GM19023 (cell line): ENCODE data around the gene DHRS12.

ENCODE experiments used
- ATAC-seq: cut with Tn5 transposase; IDR thresholded peaks from one replicate; pipeline ENCODE4 v1.9.1; 2021; ENCODE audit warnings: mild to moderate bottlenecking, moderate library complexity; ENCODE audit not compliant: unreplicated experiment

Gene DHRS12

DNA sequence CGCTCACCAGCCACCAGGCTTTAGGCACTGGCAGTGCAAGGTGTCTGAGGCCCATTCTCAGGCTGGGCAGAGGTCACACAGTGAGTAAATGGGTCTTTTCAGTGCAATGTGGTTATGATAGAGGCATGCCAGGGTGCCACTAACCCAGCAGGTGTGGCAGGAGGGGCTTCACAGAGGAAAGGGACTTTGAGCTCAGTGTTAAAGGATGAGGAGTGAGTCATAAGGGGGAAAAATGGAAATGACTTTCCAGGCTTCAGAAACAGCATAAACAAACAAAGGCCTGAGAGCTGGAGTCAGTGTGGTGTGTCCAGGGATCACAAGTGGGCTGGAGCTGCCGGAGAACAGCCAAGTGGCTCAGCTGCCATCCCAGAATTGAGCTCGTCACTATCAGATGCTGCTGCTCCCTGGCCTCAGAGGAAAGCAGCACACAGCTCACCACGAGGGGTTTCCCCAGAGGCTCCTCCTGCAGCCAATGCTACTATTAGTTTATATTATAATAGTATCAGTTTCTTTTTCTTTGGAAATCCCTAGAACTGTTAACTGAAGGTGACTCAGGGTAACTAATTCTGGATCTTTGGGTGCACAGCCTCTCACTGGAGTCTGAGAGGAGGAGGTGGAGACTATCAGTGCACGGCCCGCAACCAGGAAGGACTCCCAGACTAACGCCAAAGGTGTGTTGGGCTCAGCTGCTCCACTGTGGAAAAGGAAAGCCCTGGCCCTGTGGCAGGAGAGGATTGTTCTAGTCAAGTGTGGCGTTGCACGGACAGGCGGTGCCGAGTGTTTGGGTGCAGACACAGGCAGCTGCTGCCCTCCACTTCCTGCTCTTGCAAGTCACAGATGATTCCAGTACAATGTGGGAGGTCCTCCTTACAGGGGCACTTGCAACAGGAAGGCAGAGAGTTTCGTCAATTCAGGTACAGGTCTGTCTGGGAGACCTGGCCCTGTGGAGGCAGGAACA, 39.5 kb downstream of the DHRS12 start:
- ATAC-seq, result peak; percentile 79

DNA sequence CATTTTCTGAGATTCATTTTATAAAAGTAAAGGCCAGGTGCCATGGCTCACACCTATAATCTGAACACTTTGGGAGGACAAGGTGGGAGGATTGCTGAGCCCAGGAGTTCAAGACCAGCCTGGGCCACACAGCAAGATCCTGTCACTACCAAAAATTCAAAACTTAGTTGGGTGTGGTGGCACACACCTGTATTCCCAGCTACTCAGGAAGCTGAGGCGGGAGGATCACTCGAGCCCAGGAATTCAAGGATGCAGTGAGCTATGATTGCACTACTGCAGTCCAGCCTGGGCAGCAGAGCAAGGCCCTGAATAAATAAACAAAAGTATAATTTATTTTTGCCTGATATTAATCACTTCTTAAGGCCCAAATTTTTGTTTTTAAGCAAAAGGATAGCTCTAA, 40.5 kb downstream of the DHRS12 start:
- ATAC-seq, result no peak

DNA sequence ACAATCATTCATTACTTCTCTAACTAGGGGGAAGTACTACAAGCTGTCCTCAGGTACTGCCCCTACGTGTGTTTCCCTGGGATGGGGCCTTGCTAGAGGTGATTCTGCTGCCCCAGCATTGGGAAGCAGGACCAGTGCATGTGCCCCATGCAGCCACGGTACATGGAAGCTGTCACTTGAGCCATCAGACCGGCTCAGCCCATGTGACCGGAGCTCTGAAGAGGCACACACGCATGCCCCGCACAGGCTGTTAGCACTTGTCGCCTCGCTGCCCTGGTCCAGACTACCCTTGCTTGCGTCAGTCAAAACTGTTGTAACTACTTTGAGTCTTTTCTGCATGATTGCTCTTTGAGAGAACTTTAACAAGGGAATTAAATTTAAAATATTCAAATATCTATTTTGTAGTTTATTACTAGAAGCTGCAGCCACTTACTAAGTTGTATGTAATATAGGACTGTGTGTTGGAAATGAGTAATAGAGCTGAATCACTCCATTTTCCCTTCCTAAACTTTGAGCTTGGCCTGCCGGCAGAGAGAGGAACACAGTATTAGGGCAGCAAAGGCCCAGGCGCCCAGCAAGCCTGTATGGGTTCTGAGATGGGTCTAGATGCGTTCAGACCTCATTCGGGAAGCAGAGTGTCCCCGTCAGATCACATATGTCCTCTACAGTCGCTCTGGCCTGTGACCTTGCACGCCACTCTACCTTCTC, 42.2 kb downstream of the DHRS12 start:
- ATAC-seq, result no peak

DNA sequence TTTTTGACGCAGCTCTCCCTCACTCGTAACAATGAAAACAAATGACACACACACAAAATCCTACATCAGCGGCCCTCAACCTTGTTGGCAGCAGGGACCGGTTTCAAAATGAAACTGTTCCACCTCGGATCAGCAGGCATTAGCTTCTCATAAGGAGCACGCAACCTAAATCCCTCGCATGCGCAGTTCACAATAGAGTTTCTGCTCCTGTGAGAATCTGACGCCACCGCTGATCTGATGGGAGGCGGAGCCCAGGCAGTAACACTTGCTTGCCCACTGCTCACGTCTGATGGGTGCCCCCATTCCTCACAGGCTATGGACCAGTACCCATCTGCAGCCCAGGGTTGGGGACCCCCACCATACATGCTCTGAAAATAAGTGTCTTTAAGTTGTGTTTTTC, 43.4 kb downstream of the DHRS12 start:
- no peak for ATAC-seq

DNA sequence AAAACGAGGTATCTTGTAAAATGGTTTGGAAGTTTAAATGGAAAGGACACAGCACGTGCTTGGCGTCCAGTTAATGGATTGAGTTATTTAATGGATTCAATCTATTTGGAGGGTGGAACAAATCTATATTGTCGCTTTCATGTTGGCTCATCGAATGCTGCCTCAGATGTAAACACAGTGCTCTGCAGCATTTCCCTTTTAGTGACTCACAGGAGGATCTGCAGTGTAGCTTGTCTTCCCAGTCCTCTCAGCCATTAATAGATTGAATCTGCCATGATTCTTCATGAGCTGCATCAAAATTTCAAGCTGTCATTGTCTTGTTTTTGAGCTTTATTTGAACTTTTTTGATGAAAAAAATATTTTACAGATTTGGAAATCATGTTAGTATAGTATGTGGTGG, 44.7 kb downstream of the DHRS12 start:
- ATAC-seq, result no peak

DNA sequence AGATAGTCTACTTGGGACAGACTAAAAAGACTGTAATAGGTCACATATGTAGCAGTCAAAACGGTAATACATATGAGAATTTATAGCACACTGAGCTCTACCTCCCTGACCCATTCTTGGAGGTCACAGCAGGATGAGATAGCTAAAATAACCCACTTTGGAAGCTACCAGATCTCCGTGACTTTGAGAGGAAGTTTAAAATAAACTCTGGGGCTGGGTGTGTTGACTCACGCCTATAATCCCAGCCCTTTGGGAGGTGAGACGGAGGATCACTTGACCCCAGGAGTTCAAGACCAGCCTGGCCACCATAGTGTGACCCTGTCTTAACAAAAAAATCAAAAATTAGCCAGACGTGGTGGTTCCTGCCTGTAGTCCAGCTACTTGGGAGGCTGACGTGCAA, 45.3 kb downstream of the DHRS12 start:
- no peak for ATAC-seq

DNA sequence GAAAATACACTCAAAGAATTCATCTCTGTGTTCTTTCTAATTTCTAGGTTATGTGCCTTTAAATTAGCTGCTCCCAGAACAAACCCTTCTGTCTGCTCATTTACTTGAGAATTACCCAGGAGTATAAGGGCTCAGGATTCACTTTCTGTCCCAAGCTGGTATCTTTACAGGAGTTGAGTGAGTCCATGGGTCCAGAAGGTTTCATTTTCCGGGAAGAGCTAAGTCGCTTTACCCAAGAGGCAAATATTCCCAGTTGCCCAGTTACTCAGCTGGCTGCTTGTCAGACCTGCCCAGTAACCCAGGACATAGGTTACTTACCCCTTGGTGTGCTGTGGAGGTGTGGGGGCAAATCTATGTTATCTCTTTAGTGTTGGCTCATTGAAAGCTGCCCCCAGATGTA, 47.3 kb downstream of the DHRS12 start:
- no peak for ATAC-seq

DNA sequence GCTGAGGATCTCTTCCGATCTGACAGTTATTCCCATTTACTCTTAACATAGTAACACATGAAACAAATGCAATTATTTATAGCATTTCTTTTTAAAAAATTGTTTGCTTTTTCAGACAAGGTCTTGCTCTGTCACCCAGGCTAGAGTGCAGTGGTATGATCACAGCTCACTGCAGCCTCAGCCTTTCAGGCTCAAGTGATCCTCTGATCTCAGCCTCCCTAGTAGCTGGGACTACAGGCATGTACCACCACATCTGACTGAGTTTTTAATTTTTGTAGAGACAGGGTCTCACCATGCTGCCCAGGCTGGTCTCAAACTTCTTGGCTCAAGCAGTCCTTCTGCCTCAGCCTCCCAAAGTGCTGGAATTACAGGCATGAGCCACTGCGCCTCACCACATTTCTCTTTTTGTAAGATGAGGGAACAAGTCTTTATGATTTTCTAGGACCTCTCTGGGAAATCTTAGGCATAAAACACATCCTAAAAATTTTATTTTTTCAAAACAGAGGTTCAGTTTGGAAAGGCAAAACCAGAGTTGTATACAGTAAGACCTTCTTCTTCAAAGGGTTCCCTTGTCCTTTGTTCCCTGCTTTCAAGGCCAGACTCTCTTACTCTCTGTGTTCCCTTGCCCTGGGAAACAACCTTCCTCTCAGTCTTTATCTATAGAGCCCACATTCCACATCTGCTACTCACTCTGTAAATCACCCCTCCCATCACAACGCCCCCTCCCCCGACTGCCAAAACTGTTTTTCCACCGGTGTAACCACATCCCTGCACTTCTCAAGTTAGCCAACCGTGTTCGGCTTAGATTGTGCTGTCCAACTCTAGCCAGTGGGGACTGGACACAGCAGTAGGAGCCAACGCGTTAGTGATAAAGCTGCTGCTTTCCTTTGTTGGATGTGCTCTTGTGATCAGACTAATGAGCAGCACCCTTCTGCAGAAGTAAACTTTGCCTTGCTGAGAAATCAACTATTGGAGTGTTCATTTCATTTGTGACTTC, 56.2 kb downstream of the DHRS12 start:
- ATAC-seq, result no peak

DNA sequence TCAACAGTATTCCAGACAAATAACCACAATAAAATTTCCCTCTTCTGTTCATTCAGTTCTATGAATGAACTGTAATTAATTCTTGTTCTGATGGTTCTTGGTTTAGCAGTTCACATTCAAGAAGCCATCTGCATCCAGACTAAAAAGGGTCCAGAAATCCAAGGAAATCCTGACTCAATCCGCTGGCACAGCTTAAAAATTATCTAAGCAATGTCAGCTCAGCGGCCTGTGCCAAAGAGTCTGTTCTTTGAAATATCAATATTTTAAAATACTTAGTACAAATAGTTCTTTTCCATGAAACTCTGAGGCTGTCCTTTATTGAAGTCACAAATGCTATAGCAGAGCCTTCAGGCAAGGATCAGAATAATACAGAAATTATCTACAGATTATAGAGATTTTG, 57.2 kb downstream of the DHRS12 start:
- no peak for ATAC-seq

DNA sequence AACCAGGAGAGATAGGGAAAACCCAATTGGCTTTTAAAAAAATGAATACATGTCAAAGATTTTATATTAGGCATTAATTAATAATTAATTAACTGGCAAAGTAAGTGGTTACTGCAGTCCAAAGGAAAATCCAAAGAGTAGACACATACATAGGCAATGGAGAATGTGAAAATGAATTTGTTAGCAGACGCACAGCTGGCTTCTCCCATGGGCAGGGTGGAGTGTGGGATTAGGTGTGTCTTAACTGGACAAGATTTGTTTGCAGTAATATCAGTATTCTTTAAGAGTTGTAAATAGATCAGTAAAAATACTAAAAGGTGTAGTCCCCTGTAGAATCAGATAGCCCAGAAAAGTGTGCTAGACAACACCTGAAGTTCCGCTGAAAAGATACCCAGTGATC, 58.7 kb downstream of the DHRS12 start:
- no peak for ATAC-seq

DNA sequence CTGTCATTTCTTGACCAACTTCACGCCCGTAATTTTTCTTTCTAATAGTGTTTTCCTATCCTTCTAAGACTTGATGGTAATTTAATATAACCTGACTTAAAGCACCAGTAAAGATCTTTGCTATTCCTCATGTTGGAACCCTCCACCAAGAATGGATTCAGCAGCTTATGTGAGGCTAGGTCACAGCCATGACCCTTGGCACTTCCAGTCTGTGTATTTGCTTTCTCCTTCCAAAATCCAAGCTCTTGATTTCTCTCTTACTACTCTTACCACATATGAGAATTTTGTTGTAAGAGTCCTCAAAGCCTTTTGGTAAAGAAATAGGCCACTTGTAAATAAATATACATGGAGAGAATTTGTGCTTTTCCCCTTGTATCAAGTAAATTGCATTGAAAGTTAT, 61.4 kb downstream of the DHRS12 start:
- ATAC-seq, result no peak

DNA sequence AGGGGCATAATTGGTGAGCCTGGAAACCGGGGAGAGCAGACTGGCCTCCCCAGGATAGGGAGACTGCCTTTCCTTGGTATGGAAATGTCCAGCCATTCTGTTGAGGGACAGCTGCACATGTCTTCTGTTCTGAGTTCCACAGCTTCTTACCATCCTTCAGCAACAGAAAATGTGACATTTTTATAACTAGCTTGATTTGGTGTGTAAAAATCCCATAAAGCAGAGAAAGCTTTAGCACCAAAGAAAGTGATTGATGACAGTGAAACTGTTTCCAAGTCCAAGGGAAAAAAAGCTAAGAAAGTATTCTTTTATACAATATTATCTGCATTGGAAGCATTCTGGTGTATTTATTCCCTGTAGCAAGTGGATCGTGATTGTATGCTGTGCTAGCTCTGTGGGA, 61.9 kb downstream of the DHRS12 start:
- no peak for ATAC-seq

DNA sequence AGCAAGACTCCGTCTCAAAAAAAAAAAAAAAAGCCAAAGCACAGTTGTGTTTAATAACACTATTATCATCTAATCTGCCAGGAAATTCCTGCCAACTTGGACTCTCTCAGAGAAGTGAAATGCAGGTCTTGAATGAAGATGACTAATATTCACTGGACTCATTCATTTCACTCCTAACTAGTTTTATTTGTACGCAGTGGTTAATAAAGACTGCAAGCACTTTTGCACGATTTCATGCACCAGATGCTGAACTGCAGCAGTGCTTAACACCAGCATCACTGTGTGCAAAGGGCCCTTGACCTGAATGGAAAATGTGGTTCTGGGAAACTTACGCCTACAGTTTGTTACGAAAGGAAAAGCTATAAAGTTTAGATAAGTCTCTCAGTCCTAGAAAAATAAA, 63.3 kb downstream of the DHRS12 start:
- no peak for ATAC-seq

DNA sequence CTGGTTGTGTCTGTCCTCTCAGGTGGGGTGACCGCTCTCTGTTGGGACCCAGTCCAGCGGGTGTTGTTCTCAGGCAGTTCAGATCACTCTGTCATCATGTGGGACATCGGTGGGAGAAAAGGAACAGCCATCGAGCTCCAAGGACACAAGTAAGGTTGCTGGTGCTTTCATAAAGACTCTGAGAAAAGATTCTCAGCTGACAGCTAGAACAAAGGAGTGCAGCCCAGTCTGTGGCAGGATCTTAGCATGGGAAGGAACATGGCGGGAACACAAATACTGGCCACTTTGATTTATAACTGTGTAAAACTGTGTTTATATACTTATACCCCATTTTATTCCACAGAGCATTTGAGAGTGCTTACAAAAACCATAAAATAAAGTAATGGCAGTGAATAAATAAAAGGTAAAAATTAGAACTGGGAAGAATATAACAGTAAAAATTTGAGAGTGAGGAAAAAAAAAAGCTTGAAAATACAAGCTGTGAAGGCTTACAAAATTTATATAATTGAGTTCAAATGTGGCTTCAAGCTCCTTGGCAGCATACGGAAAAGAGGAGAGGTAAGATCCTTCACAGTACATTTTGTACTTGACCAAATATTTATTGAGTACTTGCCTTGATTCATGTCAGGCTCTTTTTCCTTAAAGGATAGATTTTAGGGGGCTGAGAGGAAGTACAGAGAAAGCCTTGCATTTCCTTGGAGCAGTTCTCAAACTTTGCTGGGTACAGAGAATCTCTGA, 64.8 kb downstream of the DHRS12 start:
- no peak for ATAC-seq

DNA sequence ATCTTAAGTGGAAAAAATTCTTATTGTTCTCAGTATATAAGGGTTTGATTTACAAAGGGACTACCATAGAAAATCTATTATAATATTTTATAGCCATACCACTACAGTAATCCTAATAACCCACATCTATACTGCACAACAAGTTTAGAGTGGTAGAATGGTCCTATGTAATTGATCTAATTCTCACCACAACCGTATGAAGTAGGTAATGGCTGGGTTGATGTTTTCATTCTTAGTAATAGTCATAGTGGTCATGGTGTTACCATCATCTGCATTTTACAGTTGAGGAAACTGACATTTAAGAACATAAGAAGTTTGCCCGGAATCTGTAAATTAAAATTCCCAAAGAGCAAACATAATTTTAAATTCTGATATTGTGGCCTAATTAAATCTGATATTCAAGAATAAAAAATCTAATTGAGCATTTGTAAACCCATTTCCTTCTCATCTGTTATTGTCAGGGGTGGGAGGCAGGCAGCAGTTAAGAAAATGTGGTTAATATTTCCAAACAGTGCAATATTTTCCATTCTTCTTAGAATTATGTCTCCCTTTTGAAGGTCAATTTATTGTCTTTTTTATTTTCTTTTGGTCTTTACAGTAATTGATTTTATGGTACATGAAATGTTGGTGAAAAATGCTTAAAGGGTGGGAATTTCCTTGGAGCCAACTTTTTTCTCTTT, 65.6 kb downstream of the DHRS12 start:
- no peak for ATAC-seq

DNA sequence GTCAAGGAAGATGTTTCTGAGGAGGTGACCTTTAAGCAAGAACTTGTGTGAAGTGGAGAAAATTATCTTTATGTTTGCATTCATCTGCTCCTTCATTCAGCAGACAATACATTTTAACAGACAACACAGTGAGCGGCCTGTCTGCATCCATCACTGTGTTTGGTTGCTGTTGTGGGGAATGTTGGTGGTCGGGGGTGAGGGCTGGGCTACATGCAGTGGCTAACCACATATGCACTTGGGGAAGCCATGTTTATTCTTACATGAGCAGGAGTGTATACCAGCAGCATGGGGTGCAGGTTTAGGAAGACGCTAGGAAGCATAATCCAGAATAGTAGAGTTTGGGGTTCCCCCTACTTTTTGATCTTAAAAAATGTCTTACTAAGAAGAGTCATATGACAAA, 66.4 kb downstream of the DHRS12 start:
- no peak for ATAC-seq

DNA sequence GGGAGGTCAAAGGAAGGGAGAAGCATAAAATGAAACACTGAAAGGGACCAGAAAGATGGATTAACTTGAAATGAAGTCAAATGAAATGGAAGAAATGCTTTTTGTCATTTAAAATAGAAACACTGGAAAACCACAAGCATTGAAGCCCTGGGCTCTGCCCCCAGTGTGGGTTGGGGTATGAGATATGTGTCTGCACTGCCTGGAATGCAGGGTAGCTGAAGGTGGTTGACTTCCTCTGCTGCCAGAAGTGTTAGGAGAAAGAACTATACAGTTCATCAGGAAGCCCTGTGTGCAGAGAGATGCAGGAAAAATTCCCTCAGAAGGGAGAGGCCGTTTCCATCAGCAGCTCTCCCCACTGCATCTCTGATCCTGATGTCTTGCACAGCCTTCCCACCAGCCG, 69.2 kb downstream of the DHRS12 start:
- ATAC-seq, result no peak

DNA sequence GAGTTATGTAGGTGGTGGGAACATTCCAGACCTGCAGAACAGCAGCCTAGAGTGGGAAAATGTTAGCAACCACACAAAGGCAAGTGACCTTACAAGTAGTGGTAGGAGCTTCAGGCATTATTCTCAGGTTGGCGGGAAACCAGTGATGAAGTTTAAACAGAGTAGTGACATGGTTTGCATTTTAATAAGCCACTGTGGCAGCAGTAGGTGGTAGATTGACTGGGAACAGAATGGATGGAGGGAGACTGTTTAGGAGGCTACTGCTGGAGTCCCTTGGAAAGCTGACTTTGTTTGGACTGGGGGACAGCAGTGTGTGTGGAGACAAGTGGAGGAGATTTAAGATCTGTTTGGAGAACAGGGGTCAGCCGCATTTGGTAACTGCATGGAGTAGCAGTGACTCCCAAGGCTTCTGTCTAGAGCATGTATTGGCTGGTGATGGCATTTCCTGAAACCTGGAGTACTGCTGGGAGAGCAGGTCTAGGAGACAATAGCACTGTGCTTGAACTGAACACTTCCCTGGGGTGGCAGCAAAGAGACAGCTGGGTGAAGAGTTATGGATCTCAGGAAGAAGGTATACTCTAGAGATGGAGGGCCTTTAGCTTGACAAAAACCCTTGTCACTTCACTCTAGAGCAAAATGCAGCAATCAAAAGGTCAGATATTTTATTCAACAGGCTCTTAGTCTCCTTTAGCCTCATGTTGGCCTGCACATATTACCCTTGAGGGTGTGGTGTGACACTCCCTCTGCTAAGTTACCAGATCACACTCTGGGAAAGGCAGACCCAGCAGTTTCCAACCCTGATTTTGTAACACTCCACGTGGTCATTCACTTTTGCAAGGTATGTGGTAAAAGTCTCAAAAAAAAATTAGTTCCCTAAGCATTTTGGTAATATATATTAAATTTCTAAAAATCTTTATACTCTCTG, 70.3 kb downstream of the DHRS12 start:
- no peak for ATAC-seq

DNA sequence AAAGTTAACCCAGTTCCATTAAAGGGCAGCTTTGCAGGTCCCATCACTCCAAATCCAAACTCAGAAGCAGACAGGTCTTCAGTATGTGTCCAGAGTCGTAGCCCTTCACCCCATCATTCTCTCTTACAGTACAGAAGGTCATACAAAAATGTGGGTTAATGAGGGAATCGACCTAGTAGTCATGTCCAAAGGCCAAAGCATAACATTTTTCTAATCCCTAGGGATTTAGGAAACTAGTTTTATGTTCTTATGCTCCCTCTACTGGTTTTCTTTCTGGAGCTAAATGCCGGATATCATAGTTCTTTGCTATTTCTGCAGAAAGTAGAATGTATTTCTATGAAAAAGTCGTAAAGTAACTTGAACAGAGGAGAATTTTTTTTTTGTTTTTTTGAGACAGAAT, 72.2 kb downstream of the DHRS12 start:
- ATAC-seq, result no peak
